ENCODE results near the gene SCMH1. TPM values are rescaled to one million over a fixed set of nuclear protein-coding genes. Genes with fewer than 3 reads are reported as not detected.

SCMH1 gene
- total and polyA plus RNA-seq, 11 donors = 36.0 to 56.2 (median 43.0) TPM

GRCh38 chr1:40987439-40988276, 254.4 kb downstream of the SCMH1 start:
- Histone ChIP-seq H3K27ac (no peak overlapping the region), H3K4me1 (peaks cover 0 to 18% (median 3%) of the 10 kb centered on the region in 12 donors), H3K36me3 (peaks cover 0 to 95% (median 79%) of the 10 kb centered on the region in 9 donors), H3K27me3 (no peaks in the 10 kb centered on the region), H3K9me3 (no peaks in the 10 kb centered on the region), H3K4me3 (no peak overlapping the region)
- intact Hi-C loops (cut with DNase I) = no loop called here
- DNase-seq (no peak), ATAC-seq (peak; percentile 18 to 45 (median 34))
- no peak for TF ChIP-seq POLR2A (IDR thresholded peaks at IDR 0.05)
- no peak for TF ChIP-seq CTCF (IDR thresholded peaks at IDR 0.05)
- WGBS, 4 donors = 77 to 91% (median 88%) methylated on average over 9 of the region's 9 CpGs

- Histone ChIP-seq H3K4me3 (no peak overlapping the region), H3K27ac (no peak overlapping the region), H3K27me3 (no peaks in the 10 kb centered on the region), H3K9me3 (no peaks in the 10 kb centered on the region), H3K36me3 (peaks cover 0 to 88% (median 72%) of the 10 kb centered on the region in 9 donors), H3K4me1 (peaks cover 0 to 18% (median 6%) of the 10 kb centered on the region in 12 donors)
- DNase-seq = no peak
- TF ChIP-seq CTCF (IDR thresholded peaks at IDR 0.05) (no peak), POLR2A (IDR thresholded peaks at IDR 0.05) (no peak)
- peak; percentile 48 to 79 (median 57) for ATAC-seq
- 68 to 100% (median 89%) methylated on average over 1 to 3 of the region's 3 CpGs for WGBS, 4 donors
- intact Hi-C loops (cut with DNase I) = no loop called here
Measured at GRCh38 chr1:40986956-40987355, 255.2 kb downstream of the SCMH1 start.

DNA sequence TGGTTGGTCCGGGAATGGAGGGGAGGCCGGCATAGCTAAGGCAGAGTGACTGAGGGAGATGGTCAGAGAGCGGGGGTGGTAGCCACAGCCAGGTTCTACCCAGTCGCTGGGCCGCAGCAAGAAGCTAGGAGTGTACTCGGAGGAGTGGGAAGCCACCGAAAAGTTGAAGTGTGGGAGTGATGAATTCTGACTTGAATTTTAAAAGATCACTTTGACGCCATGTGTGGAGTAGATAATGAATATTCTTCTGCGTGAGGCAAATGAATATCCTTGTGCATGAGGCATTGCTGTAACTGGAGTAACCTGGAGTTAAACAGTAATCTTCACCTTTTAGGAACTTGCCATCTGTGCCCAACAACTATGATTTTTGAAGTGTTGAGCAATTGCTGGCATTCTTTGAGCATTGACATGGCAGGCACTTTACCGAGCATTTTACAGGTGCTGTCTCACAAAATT, 255.8 kb downstream of the SCMH1 start:
- intact Hi-C loops (cut with DNase I) = no loop called here
- ATAC-seq = no peak

More for the DNA sequence above, 255.8 kb downstream of the SCMH1 start:
- TF ChIP-seq POLR2A (IDR thresholded peaks at IDR 0.05) (no peak), CTCF (IDR thresholded peaks at IDR 0.05) (no peak)
- Histone ChIP-seq H3K9me3 (no peaks in the 10 kb centered on the region), H3K27ac (no peak overlapping the region), H3K4me3 (no peak overlapping the region), H3K4me1 (peaks cover 0 to 20% (median 9%) of the 10 kb centered on the region in 12 donors), H3K36me3 (peaks cover 0 to 82% (median 66%) of the 10 kb centered on the region in 9 donors), H3K27me3 (no peaks in the 10 kb centered on the region)
- no peak for DNase-seq
- 89 to 94% (median 92%) methylated on average over 10 of the region's 10 CpGs for WGBS, 4 donors
